SU-DHL-6 (cell line): ENCODE results near the gene CRAT.

Experiments
- H2AFZ ChIP-seq: fragments of 200-600 bp; sonication (generic); 2 replicates; pipeline ENCODE4 v1.6.1; 2014; ENCODE audit warnings: low read depth, mild to moderate bottlenecking, moderate library complexity, mixed read lengths, antibody characterized with exemption, low read length; ENCODE audit not compliant: severe bottlenecking
- H3F3A ChIP-seq: fragments of 200-600 bp; shearing (Covaris generic); 2 replicates; pipeline ENCODE4 v1.6.0; 2016; ENCODE audit warnings: antibody characterized with exemption, mild to moderate bottlenecking; ENCODE audit not compliant: insufficient read depth
- H3K27ac ChIP-seq: fragments of 200-600 bp; sonication (generic); 2 replicates; pipeline ENCODE4 v1.5.1; 2016; ENCODE audit warnings: low read depth, mild to moderate bottlenecking, low read length, moderate library complexity, mixed read lengths
- H3K27me3 ChIP-seq: fragments of 200-600 bp; sonication (generic), shearing (Covaris generic); 2 replicates; pipeline ENCODE4 v1.6.0; 2014; ENCODE audit warnings: mild to moderate bottlenecking, low read length
- H3K36me3 ChIP-seq: fragments of 200-600 bp; sonication (generic); 2 replicates; pipeline ENCODE4 v1.6.1; 2014; ENCODE audit warnings: mild to moderate bottlenecking, low read length, mixed read lengths
- H3K4me2 ChIP-seq: fragments of 300-600, 200-600 bp; shearing (Covaris generic), sonication (generic); 2 replicates; pipeline ENCODE4 v1.6.0; 2014; ENCODE audit warnings: low read length, low read depth, mild to moderate bottlenecking; ENCODE audit not compliant: poor library complexity, severe bottlenecking
- H3K4me3 ChIP-seq: fragments of 200-600 bp; sonication (generic); 2 replicates; pipeline ENCODE4 v1.5.1; 2014; ENCODE audit warnings: antibody characterized with exemption, low read length, mild to moderate bottlenecking, mixed read lengths; ENCODE audit not compliant: insufficient read depth, poor library complexity, severe bottlenecking
- H3K79me2 ChIP-seq: fragments of 200-600 bp; sonication (generic); 2 replicates; pipeline ENCODE4 v1.6.1; 2014; ENCODE audit warnings: mild to moderate bottlenecking, low read length, moderate library complexity; ENCODE audit not compliant: insufficient read depth
- H3K9ac ChIP-seq: fragments of 200-600 bp; sonication (generic); 2 replicates; pipeline ENCODE4 v1.7.0; 2014; ENCODE audit warnings: mild to moderate bottlenecking, low read length
- H3K9me2 ChIP-seq: fragments of 200-600 bp; sonication (generic); replicated peaks from 2 replicates; pipeline ENCODE4 v1.6.1; 2014; ENCODE audit warnings: low read length; ENCODE audit not compliant: insufficient read depth
- H3K9me3 ChIP-seq: fragments of 200-600 bp; sonication (generic); 2 replicates; pipeline ENCODE4 v1.6.1; 2014; ENCODE audit warnings: low read length, mixed read lengths; ENCODE audit not compliant: insufficient read depth
- H4K20me1 ChIP-seq: fragments of 200-600 bp; sonication (generic); 2 replicates; pipeline ENCODE4 v1.6.1; 2014; ENCODE audit warnings: low read depth, mild to moderate bottlenecking, antibody characterized with exemption, low read length, moderate library complexity, mixed read lengths
- EZH2phosphoT487 ChIP-seq: fragments of 200-600 bp; sonication (generic), shearing (Covaris generic); conservative IDR thresholded peaks from 2 replicates; pipeline ENCODE4 v1.6.1; 2018; ENCODE audit warnings: mild to moderate bottlenecking, antibody characterized with exemption, low read length, moderate library complexity, mixed read lengths
- TF ChIP-seq, protein P1 (sequence below): fragments of 200-600 bp; sonication (generic); IDR thresholded peaks from one replicate; pipeline ENCODE4 v1.5.1; 2017; ENCODE audit warnings: antibody characterized with exemption, mild to moderate bottlenecking, low read length, moderate library complexity; ENCODE audit not compliant: insufficient read depth, poor library complexity, severe bottlenecking

The CRAT gene

DNA sequence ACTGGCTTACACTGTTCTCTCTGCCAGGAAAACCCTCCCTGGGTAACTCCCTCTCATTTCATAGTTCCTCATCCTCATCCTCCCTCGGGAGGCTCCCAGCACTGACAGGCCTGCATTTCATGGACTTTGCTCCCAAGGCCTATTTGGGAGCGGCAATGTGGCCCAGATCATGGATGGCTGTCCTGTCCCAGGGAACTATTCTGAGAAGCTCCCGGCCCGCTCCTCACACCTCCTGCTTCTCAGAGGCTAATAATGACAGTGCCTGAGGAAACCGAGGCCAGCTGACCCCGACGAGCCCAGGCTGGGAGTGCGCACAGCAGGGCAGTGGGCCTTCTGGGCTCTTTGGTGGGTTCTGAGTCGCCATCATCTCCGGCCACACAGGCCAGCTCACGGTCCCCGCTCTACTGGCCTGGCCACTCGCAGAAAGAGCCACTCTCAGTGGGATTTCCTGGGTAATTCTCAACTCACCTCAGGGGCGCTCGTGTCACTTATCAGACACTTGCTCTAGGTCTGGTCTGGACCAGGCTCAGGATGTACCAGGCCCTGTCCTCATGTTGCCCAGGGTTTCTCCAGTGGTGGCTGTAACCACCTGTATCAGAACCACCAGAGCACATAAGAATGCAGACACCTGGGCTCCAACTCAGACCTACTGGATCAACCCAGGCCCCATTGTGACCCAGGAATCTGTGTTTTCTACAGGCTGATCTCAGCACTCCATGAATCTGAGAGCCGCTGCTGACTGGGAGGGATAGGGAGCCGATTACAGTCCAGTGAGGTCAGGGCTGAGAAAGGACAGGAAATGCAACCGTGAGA lies 31.7 kb downstream of the CRAT start:
- H3K4me2 ChIP-seq: peak overlapping the region; percentile 11

DNA sequence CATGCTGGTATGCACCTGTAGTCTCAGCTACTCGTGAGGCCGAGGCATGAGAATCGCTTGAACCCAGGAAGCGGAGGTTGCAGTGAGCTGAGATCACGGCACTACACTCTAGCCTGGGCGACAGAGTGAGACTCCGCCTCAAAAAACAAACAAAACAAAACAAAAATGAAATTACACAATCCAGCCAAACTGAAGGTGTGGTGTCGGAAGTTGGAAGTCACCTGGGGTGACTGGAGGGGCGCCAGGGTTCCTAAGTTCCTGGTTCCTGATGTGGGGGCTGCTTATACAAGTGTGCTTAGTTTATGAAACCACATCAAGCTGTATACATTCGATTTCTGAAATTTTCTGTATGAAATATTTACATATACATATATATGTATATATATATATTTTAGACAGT lies 33.4 kb downstream of the CRAT start:
- H3K9me3 ChIP-seq: no peaks in the 10 kb centered on the region
- H3K27me3 ChIP-seq: no peaks in the 10 kb centered on the region
- H4K20me1 ChIP-seq: no peaks in the 10 kb centered on the region
- no peaks in the 10 kb centered on the region for H3F3A ChIP-seq
- no peak overlapping the region for H2AFZ ChIP-seq
- no peak for TF ChIP-seq EZH2phosphoT487
- TF ChIP-seq, protein P1, sequence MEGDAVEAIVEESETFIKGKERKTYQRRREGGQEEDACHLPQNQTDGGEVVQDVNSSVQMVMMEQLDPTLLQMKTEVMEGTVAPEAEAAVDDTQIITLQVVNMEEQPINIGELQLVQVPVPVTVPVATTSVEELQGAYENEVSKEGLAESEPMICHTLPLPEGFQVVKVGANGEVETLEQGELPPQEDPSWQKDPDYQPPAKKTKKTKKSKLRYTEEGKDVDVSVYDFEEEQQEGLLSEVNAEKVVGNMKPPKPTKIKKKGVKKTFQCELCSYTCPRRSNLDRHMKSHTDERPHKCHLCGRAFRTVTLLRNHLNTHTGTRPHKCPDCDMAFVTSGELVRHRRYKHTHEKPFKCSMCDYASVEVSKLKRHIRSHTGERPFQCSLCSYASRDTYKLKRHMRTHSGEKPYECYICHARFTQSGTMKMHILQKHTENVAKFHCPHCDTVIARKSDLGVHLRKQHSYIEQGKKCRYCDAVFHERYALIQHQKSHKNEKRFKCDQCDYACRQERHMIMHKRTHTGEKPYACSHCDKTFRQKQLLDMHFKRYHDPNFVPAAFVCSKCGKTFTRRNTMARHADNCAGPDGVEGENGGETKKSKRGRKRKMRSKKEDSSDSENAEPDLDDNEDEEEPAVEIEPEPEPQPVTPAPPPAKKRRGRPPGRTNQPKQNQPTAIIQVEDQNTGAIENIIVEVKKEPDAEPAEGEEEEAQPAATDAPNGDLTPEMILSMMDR: no peak
- no peak overlapping the region for H3K9ac ChIP-seq
- no peak overlapping the region for H3K4me3 ChIP-seq
- H3K36me3 ChIP-seq: no peaks in the 10 kb centered on the region
- peaks cover 14% of the 10 kb centered on the region for H3K79me2 ChIP-seq
- H3K9me2 ChIP-seq: no peaks in the 10 kb centered on the region
- H3K4me2 ChIP-seq: no peak overlapping the region
- no peak overlapping the region for H3K27ac ChIP-seq

More for the DNA sequence above, 31.7 kb downstream of the CRAT start:
- Histone ChIP-seq H3K27me3 (no peaks in the 10 kb centered on the region), H3F3A (no peaks in the 10 kb centered on the region), H2AFZ (no peak overlapping the region), H3K9ac (no peak overlapping the region), H3K36me3 (no peaks in the 10 kb centered on the region), H3K4me3 (no peak overlapping the region), H3K79me2 (peaks cover 26% of the 10 kb centered on the region), H3K27ac (no peak overlapping the region), H3K9me3 (no peaks in the 10 kb centered on the region), H4K20me1 (no peaks in the 10 kb centered on the region), H3K9me2 (no peaks in the 10 kb centered on the region)
- TF ChIP-seq, protein P1: no peak
- TF ChIP-seq EZH2phosphoT487: no peak

DNA sequence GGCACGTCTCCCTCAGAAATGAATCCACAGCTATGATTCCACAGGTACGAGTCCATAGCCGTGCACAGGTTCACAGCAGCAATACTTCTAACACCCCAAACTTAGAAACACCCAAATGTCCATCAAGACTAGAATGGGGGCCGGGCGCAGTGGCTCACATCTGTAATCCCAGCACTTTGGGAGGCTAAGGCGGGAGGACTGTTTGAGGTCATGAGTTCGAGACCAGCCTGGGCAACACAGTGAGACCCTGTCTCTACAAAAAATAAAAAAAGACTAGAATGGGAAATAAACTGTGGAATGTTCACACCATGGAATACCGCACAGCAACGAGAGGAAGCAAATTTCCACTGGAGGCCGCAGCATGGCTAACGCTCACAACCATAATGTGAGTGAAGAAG lies 34.0 kb downstream of the CRAT start:
- Histone ChIP-seq H3K79me2 (peaks cover 8% of the 10 kb centered on the region), H2AFZ (no peak overlapping the region), H3K9ac (no peak overlapping the region), H3K27ac (no peak overlapping the region), H3K27me3 (no peaks in the 10 kb centered on the region), H3K4me2 (no peak overlapping the region), H3K9me2 (no peaks in the 10 kb centered on the region), H3K9me3 (no peaks in the 10 kb centered on the region), H3K36me3 (no peaks in the 10 kb centered on the region), H3F3A (no peaks in the 10 kb centered on the region), H3K4me3 (no peak overlapping the region), H4K20me1 (no peaks in the 10 kb centered on the region)
- TF ChIP-seq, protein P1: no peak
- no peak for TF ChIP-seq EZH2phosphoT487
